Large intestine (tissue), 3 donors: ENCODE measurements around the gene PTPRN2. TPM values are rescaled to one million over a fixed set of nuclear protein-coding genes. Genes with fewer than 3 reads are reported as not detected.

Experiments used
- DNase-seq, 2 donors: peaks; one replicate each; pipeline versions ENCODE4 v3.0.0 to v3.0.0-alpha.2; 2013
- H3K27ac ChIP-seq: one replicate; pipeline ENCODE4 v1.5.1; 2013; ENCODE audit warnings: low read length
- H3K27me3 ChIP-seq: 2 replicates; pipeline ENCODE4 v1.6.1; 2013; ENCODE audit warnings: low read length; ENCODE audit not compliant: control insufficient read depth, insufficient read depth
- H3K36me3 ChIP-seq: 2 replicates; pipeline ENCODE4 v1.6.1; 2013; ENCODE audit warnings: low read length; ENCODE audit not compliant: control insufficient read depth, insufficient read depth
- H3K4me1 ChIP-seq: one replicate; pipeline ENCODE4 v1.6.1; 2013; ENCODE audit warnings: low read length; ENCODE audit not compliant: control insufficient read depth, insufficient read depth
- H3K4me3 ChIP-seq: one replicate; pipeline ENCODE4 v1.5.1; 2013; ENCODE audit warnings: low read length
- H3K9me3 ChIP-seq: one replicate; pipeline ENCODE4 v1.6.1; 2013; ENCODE audit warnings: mild to moderate bottlenecking, low read depth, low read length, moderate library complexity; ENCODE audit not compliant: control insufficient read depth
- WGBS: methylation state at CpG from one replicate; pipeline ENCODE4 v1.1.5; 2013; ENCODE audit warnings: low lambda C conversion rate; ENCODE audit not compliant: insufficient coverage; 5-methylcytosine and 5-hydroxymethylcytosine counted together
- polyA plus RNA-seq: library from polyadenylated mRNA; unstranded; fragments of 120-200 nt; gene quantifications from one replicate; pipeline ENCODE4 v1.2.1, GENCODE V29; 2013

Gene PTPRN2
- polyA plus RNA-seq, 1 donor = 13.4 TPM

DNA sequence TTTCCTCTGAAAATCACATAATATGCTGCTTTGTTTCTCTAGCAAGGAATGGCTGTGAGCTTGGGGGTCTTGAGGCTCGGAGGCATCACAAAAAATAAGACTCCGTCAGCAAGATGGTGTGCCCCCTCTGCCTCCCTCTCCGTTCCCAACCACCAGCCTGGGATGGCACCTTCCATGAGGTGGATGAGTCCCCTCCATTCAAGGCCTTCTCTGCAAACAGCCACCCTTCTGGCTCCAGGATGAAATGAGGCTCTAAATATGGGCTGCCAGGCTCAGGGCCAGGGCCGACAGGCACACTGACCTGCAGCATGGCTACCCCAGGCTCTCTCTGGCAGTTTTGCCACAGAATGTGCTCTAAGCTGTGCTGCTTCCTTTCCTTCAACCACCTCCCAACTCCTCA lies 521.5 kb downstream of the PTPRN2 start:
- Histone ChIP-seq H3K9me3 (peaks cover 45% of the 10 kb centered on the region), H3K27me3 (no peaks in the 10 kb centered on the region), H3K4me3 (no peak overlapping the region), H3K27ac (no peak overlapping the region), H3K4me1 (no peaks in the 10 kb centered on the region), H3K36me3 (no peaks in the 10 kb centered on the region)
- no peak for DNase-seq
- WGBS = no CpG with 5 or more reads among the region's 4 CpGs

- H3K9me3 ChIP-seq = peaks cover 40% of the 10 kb centered on the region
- DNase-seq = no peak
- no peaks in the 10 kb centered on the region for H3K36me3 ChIP-seq
- H3K4me3 ChIP-seq = no peak overlapping the region
- 89% methylated on average over 2 of the region's 12 CpGs for WGBS
- no peaks in the 10 kb centered on the region for H3K27me3 ChIP-seq
- H3K4me1 ChIP-seq = no peaks in the 10 kb centered on the region
- no peak overlapping the region for H3K27ac ChIP-seq
These were observed 522.3 kb downstream of the PTPRN2 start for GRCh38 chr7:158065340-158065739.

DNA sequence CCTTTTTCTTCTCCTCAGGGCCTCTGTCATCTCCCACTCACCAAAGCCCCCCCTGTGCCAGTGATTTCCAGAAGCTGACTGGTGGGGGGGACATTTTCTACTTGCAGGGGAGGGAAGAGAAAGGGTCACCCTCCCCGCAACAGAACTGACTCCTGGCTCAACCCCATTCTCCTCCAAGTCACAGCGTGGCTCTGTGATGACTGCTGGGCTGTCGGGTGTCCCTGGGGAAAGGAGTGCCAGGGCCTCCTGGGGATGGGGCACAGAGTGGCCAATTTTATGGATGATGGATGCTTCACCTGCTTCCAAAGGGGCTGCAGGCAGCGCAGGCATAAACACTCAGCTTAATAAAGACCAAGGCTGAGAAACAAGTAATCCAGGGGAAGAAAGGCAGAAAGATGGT lies 523.0 kb downstream of the PTPRN2 start:
- Histone ChIP-seq H3K4me1 (no peaks in the 10 kb centered on the region), H3K27ac (no peak overlapping the region), H3K9me3 (peaks cover 39% of the 10 kb centered on the region), H3K4me3 (no peak overlapping the region), H3K27me3 (no peaks in the 10 kb centered on the region), H3K36me3 (no peaks in the 10 kb centered on the region)
- no peak for DNase-seq
- no CpG with 5 or more reads among the region's 4 CpGs for WGBS

- Histone ChIP-seq H3K4me1 (no peaks in the 10 kb centered on the region), H3K4me3 (no peak overlapping the region), H3K36me3 (no peaks in the 10 kb centered on the region), H3K27me3 (no peaks in the 10 kb centered on the region), H3K9me3 (peaks cover 39% of the 10 kb centered on the region), H3K27ac (no peak overlapping the region)
- WGBS = no CpG with 5 or more reads among the region's 17 CpGs
- DNase-seq = no peak
These were observed 523.6 kb downstream of the PTPRN2 start for GRCh38 chr7:158063850-158064610.

DNA sequence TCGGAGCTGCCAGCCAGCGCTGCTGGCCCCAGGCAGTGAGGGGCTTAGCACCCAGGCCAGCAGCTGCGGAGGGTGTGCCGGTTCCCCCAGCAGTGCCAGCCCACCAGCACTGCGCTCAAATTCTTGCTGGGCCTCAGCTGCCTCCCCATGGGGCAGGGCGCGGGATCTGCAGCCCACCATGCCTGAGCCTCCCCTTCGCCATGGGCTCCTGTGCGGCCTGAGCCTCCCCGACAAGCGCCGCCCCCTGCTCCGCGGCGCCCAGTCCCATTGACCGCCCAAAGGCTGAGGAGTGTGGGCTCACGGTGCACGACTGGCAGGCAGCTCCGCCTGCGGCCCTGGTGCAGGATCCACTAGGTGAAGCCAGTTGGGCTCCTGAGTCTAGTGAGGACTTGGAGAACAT lies 525.0 kb downstream of the PTPRN2 start:
- no peaks in the 10 kb centered on the region for H3K36me3 ChIP-seq
- no peaks in the 10 kb centered on the region for H3K4me1 ChIP-seq
- H3K27ac ChIP-seq = no peak overlapping the region
- H3K4me3 ChIP-seq = no peak overlapping the region
- DNase-seq = no peak
- no peaks in the 10 kb centered on the region for H3K27me3 ChIP-seq
- H3K9me3 ChIP-seq = peaks cover 32% of the 10 kb centered on the region
- no CpG with 5 or more reads among the region's 20 CpGs for WGBS

GRCh38 chr7:158061884-158062656 lies 525.6 kb downstream of the PTPRN2 start:
- Histone ChIP-seq H3K9me3 (peaks cover 29% of the 10 kb centered on the region), H3K27ac (no peak overlapping the region), H3K27me3 (no peaks in the 10 kb centered on the region), H3K36me3 (no peaks in the 10 kb centered on the region), H3K4me3 (no peak overlapping the region), H3K4me1 (no peaks in the 10 kb centered on the region)
- WGBS = no CpG with 5 or more reads among the region's 24 CpGs
- DNase-seq = no peak

- Histone ChIP-seq H3K36me3 (no peaks in the 10 kb centered on the region), H3K27ac (no peak overlapping the region), H3K27me3 (no peaks in the 10 kb centered on the region), H3K9me3 (peaks cover 29% of the 10 kb centered on the region), H3K4me1 (no peaks in the 10 kb centered on the region), H3K4me3 (no peak overlapping the region)
- DNase-seq = no peak
- WGBS = 100% methylated on average over 3 of the region's 28 CpGs
These were observed 526.5 kb downstream of the PTPRN2 start for GRCh38 chr7:158061026-158061630.

GRCh38 chr7:158060216-158060615 lies 527.4 kb downstream of the PTPRN2 start:
- WGBS = no CpG with 5 or more reads among the region's 13 CpGs
- Histone ChIP-seq H3K9me3 (peaks cover 26% of the 10 kb centered on the region), H3K27me3 (no peaks in the 10 kb centered on the region), H3K36me3 (no peaks in the 10 kb centered on the region), H3K27ac (no peak overlapping the region), H3K4me1 (no peaks in the 10 kb centered on the region), H3K4me3 (no peak overlapping the region)
- no peak for DNase-seq

- no peak overlapping the region for H3K4me3 ChIP-seq
- no peaks in the 10 kb centered on the region for H3K36me3 ChIP-seq
- no CpG with 5 or more reads among the region's 8 CpGs for WGBS
These were observed 530.2 kb downstream of the PTPRN2 start for GRCh38 chr7:158057446-158057845.

DNA sequence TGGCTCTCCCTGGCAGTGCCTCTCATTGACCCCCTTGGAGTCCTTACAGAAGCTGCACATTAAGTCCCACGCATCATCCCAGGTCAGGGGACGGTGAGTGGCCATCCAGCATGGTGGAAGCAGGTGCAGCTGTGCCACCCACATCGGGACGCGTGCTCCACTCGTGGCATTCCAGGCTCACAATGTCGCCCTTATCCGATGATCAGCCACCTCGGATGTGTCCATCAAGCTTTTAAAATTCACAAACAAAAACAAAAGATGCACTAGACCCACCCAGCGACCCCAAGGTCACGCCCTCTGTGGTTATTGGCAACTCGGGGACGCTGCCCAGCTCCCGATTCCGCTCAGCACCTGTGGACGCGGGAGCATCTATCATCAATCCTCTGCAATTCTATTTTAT lies 530.9 kb downstream of the PTPRN2 start:
- H3K27me3 ChIP-seq = no peaks in the 10 kb centered on the region
- H3K4me3 ChIP-seq = no peak overlapping the region
- no peak overlapping the region for H3K27ac ChIP-seq
- DNase-seq = no peak
- no peaks in the 10 kb centered on the region for H3K4me1 ChIP-seq
- peaks cover 19% of the 10 kb centered on the region for H3K9me3 ChIP-seq
- WGBS = no CpG with 5 or more reads among the region's 17 CpGs
- H3K36me3 ChIP-seq = no peaks in the 10 kb centered on the region

More at GRCh38 chr7:158057446-158057845, 530.2 kb downstream of the PTPRN2 start:
- peaks cover 23% of the 10 kb centered on the region for H3K9me3 ChIP-seq
- H3K4me1 ChIP-seq = no peaks in the 10 kb centered on the region
- no peak overlapping the region for H3K27ac ChIP-seq
- no peaks in the 10 kb centered on the region for H3K27me3 ChIP-seq
- no peak for DNase-seq
